ENCODE results near the gene RBBP8.
A peak's percentile ranks its signal among the peaks of the same experiment; 100 is the strongest.

RBBP8 gene

DNA sequence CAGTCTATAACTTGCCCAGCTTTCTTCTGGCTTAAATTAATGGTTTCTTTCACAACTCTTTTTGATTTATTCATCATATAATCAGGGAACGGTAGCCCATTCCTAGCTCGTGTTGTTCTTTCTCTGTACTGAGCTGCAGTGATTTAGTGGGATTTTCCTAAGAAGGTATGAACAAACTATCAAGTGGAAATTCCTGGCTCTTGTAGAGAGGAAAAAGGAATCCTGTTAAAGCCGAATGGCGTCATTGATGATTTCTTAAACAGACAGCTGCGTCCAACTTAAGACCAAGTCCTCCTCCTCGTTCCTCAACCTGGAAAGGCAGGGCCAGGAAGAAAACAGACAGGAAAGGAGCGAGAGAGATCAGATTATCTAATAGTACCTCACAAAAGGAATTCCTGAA lies 132.9 kb downstream of the RBBP8 start:
- no peak for DNase-seq

DNA sequence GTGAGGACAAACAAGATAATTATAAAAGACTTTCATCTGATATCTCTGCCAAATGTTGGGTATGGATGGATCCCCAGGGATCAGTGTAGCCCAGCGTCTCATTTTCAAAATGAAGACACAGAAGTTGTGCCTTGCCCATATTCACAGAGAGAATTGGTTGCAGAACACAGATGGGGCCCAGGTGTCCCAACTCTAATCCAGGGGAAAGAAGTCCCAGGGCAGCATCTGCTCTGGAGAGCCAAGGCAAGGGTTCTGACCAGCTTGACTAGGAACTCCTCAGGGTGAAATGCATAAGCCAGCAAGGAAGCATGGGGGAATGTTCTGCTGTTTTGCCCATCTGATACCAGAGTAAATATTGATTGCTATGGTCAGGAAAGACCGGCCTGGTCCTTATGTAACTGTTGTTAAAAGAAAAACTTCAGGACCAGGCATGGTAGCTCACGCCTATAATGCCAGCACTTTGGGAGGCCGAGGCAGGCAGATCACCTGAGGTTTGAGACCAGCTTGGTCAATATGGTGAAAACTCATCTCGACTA lies 133.4 kb downstream of the RBBP8 start:
- DNase-seq: no peak

DNA sequence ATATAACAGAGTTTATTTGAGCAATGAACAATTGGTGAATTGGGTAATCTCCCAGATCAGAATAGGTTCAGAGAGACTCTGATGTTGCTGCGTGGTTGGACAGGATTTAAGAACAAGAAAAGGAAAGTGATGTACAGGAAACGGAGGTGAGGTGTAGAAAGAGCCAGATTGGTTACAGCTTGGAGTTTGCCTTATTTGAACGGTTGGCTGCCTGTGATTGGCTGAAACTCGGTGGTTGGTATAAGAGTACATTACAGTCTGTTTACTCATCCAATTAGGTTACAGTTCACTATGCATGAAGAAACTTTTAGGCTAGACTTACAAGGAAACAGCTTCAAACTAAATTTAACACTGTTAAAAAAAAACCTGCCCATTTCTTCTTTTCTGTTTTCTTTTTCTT lies 134.1 kb downstream of the RBBP8 start:
- no peak for DNase-seq

DNA sequence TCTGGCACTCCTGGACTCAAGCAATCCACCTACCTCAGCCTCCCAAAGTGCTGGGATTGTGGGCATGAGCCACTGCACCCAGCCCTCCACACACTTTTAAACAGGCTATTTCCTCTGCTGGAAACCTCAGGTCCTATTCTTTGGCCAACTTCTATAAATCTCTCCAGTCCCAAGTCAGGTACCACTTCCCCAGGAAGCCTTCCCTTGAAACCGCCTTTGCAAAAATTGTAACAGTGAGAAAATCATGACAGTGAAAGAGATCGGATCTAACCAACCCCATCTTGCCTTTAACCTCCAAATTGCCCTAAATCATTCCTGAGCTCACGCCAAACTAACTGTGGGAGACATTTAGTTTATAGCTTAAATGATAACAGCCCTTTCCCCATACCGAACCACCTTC lies 134.9 kb downstream of the RBBP8 start:
- DNase-seq: no peak

DNA sequence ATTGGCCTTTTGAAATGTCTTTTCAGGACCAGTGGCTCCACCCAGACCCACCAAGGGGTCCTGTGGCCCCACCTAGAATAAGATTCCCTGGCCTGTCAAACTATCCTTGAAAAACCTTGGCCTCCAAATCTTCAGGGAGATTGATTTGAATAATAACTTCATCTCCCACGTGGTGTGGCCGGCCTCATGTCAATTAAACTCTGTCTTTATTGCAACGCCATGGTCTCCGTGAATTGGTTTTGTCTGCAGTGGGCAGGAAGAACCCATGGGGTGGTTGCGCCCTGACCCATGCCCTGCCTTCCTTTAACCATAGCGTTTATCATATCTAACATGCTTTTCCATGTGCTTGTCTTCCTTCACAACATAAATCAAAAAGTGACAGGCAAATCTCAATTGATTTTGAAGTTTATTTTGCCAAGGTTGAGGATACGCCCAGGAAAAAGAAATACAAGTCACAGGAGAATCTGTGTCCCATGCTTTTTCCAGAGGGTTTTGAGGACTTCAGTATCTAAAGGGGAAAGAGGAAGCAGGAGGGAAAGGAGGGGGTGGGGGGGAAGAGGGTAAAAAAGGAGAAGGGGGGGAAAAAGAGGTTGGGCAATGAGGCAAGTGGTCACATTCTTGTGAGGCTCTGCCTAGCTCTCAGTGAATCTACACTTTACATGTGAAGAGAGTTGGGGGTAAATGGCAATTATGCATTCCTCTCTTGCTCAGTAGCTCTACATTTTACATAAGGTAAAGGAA lies 135.6 kb downstream of the RBBP8 start:
- DNase-seq: no peak

DNA sequence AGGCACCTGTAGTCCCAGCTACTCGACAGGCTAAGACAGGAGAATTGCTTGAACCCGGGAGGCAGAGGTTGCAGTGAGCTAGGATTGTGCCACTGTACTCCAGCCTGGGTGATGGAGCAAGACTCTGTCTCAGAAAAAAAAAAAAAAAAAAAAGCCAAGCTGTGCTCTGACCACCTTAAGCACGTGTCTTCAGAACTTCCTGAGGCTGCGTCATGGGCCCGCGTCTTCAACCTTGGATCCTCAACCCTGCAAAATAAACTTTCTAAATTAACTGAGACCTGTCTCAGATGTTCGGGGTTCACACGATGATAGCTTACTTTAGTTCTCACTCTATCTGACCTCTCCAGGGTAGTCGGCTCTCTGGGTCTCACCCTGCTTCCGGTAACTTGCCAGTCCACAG lies 136.4 kb downstream of the RBBP8 start:
- peak; percentile 14 for DNase-seq

DNA sequence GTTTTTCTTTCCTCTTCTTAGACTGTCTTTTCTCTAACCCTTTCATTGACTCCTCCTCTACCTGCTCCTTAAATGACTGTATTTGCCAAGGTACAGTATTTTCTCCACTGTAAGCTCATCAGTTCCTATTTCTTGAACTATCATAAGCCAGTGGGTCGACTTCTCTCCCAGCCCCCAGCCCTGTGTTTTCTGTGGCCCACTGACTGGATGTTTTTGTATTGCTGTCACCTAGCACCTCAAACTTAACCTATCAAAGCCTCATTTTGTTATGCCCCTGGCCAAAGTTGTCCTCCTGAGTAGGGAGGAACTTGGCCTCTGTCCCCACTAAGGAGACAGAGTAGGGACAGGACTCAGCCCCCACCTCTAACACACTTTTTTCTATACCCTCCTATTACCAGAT lies 136.8 kb downstream of the RBBP8 start:
- no peak for DNase-seq

DNA sequence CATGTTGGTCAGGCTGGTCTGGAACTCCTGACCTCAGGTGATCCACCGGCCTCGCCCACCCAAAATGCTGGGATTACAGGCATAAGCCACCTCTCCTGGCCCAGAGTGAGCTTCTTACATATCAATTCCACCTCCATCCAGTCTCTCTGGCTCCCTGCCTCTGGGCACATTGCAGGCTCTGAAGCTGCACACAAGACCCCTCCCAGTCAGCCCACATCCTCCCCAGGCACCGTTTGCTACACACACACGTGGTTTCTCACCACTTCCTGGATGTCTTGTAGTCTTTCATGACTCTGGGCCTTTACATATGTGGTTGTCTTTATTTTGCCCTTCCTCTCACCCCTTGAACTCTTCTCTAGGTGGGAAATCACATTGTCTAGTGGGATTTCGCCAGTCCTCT lies 138.2 kb downstream of the RBBP8 start:
- DNase-seq: peak; percentile 71

DNA sequence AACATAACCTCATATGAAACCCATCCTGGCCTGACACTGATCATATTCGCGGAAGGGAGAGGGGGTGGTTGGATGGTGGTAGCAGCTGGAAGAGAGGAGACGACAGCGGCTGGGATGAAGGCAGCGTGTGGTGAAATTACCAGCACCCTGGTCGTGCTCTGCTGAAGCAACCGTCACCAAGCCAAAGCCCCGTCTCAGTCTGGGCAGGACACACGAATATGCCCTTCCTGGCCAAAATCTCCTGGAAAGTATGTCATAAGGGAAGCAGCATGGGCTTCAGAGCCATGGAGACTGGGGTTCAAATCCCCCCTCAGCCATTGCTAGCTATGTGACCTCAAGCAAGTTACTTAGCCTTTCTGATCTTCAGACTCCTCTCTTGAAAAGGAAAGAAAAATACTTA lies 139.0 kb downstream of the RBBP8 start:
- DNase-seq: no peak

DNA sequence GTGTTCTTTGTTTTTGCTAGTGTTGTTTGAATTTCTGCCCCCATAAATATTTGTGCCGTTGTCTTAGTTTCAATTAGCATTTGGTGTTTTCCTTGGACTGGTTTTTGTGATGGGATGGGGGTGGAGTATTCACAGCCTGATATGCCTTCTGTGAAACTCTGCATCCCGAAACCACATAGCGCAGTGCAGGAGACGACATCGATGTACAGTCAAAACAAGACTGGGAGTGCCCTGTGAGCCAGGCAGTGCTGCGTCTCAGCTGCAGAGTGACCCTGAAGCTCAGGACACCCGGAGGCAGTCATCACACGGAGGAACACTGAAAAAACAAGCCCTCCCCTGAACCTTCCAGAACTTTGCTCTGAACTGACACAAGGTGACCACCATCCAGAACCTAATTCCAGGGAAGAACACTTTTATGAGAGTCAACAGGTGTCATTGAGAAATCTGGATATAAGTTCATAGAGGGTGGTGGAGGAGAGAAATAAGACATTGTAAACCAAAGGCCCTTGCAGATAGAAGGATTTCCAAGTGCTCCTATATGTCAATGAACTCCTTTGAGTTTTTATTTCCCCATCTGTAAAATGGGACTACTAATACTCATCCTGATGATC lies 141.0 kb downstream of the RBBP8 start:
- no peak for DNase-seq

All from activated naive CD4-positive, alpha-beta T cell treated with Interleukin-2 at 50 U/mL for 16 hours (primary cell).